T-cell (primary cell): ENCODE measurements around the gene RPRM. TPM values are rescaled to one million over a fixed set of nuclear protein-coding genes. Genes with fewer than 3 reads are reported as not detected.

Experiments
- ATAC-seq, 4 experiments: fragments of 200-7000 bp in 3 of 4; fragments of 150-1000 bp in 1 of 4; cut with Tn5 transposase; replicated peaks in 1 of 4; 1 replicate in 3 of 4; 2 replicates in 1 of 4; pipeline ENCODE4 v1.10.0; 2021; ENCODE audit warnings: moderate library complexity in 3 of 4, mild to moderate bottlenecking in 2 of 4, moderate number of reproducible peaks in 1 of 4
- CTCF ChIA-PET, 2 donors: fragments of 300-600 bp; sonication (Branson Sonifier 250); formaldehyde crosslinking; loops; one replicate each; lab custom pipeline; 2022; ENCODE audit warnings: antibody characterized with exemption in 2 of 2; lab: Charles Lee
- POLR2A ChIA-PET, 2 donors: fragments of 300-600 bp; sonication (Branson Sonifier 250); formaldehyde crosslinking; loops; one replicate each; lab custom pipeline; 2022; ENCODE audit warnings: antibody characterized with exemption in 2 of 2; lab: Charles Lee
- DNase-seq, 35 experiments: peaks; one replicate each; pipeline versions ENCODE4 v3.0.0 to v3.0.0-alpha.2; 2013 to 2023
- H3K27ac ChIP-seq: one replicate; pipeline ENCODE4 v1.5.1; 2013; ENCODE audit warnings: low read length
- H3K27me3 ChIP-seq, 2 experiments: replicated peaks in 1 of 2; 1 replicate in 1 of 2; 2 replicates in 1 of 2; pipeline versions ENCODE4 v1.6.1 to v1.7.0; 2013; ENCODE audit warnings: low read length in 1 of 2, mixed read lengths in 1 of 2; ENCODE audit not compliant: control insufficient read depth in 2 of 2, insufficient read depth in 2 of 2; ENCODE audit errors: extremely low read depth in 1 of 2
- H3K36me3 ChIP-seq, 2 donors: 1 replicate in 1 of 2; 2 replicates in 1 of 2; pipeline versions ENCODE4 v1.6.1 to v1.7.0; 2013; ENCODE audit warnings: low read length in 1 of 2; ENCODE audit not compliant: control insufficient read depth in 2 of 2, insufficient read depth in 1 of 2; ENCODE audit errors: extremely low read depth in 1 of 2
- H3K4me1 ChIP-seq, 2 experiments: 1 replicate in 1 of 2; 2 replicates in 1 of 2; pipeline versions ENCODE4 v1.6.1 to v1.7.0; 2013; ENCODE audit warnings: low read length in 2 of 2, mixed read lengths in 1 of 2; ENCODE audit not compliant: insufficient read depth in 2 of 2, control insufficient read depth in 1 of 2; ENCODE audit errors: extremely low read depth in 1 of 2
- H3K4me3 ChIP-seq, 2 donors: 1 replicate in 1 of 2; 2 replicates in 1 of 2; pipeline versions ENCODE4 v1.5.1 to v1.7.0; 2013; ENCODE audit warnings: mild to moderate bottlenecking in 2 of 2, low read length in 1 of 2, moderate library complexity in 1 of 2; ENCODE audit not compliant: control insufficient read depth in 1 of 2; ENCODE audit errors: extremely low read depth in 1 of 2
- H3K9me3 ChIP-seq: 2 replicates; pipeline ENCODE4 v1.7.0; 2013
- H3K27ac Mint-ChIP-seq, 2 donors: one replicate each; pipeline ENCODE4 v1.8.0; 2020 to 2021; ENCODE audit warnings: mild to moderate bottlenecking in 2 of 2, mixed read lengths in 2 of 2
- H3K27me3 Mint-ChIP-seq, 2 donors: one replicate each; pipeline ENCODE4 v1.8.0; 2021 to 2022; ENCODE audit warnings: mixed read lengths in 2 of 2
- H3K36me3 Mint-ChIP-seq: one replicate; pipeline ENCODE4 v1.8.0; 2021; ENCODE audit warnings: mixed read lengths
- H3K4me1 Mint-ChIP-seq, 3 donors: one replicate each; pipeline ENCODE4 v1.8.0; 2020 to 2022; ENCODE audit warnings: mixed read lengths in 3 of 3, mild to moderate bottlenecking in 1 of 3
- H3K4me3 Mint-ChIP-seq, 3 donors: one replicate each; pipeline ENCODE4 v1.8.0; 2020 to 2022; ENCODE audit warnings: mild to moderate bottlenecking in 3 of 3, mixed read lengths in 3 of 3, moderate library complexity in 3 of 3
- H3K9me3 Mint-ChIP-seq, 3 donors: one replicate each; pipeline ENCODE4 v1.8.0; 2020 to 2022; ENCODE audit warnings: mixed read lengths in 3 of 3
- WGBS: methylation state at CpG from one replicate; pipeline ENCODE4 v1.1.5; 2013; ENCODE audit warnings: missing lambda C conversion rate; ENCODE audit not compliant: insufficient coverage; 5-methylcytosine and 5-hydroxymethylcytosine counted together
- total RNA-seq, 35 experiments: library from RNA in 6 of 35; stranded (reverse) in 6 of 35; fragments of 120-200 nt in 1 of 35; gene quantifications; one replicate each; pipeline versions ENCODE4 v1.2.1 to v1.2.4 and lab custom pipeline; 2013 to 2026

Gene RPRM
- total RNA-seq, 5 donors from 2014 or later (not counting 1 experiment from before 2014, with no cell fraction given) = 0.16 TPM; not detected in 4

DNA sequence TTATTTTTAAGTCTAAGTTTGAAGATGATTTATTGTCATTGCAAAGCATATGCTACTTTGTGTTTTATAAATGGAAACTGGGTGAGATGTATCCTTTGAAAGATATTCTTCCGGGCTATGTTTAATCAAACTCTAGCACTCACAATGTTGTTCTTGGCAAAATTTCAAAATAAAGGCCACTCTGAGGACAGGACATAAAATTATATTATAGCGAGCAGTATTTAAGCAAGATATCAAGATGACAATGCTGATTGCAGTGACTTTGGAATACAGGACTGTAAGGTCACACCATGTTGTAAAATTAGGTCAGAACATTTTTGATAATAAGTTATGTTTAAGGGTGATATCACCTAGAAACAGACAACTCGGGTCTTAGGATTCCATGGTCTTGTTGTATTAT lies 14.2 kb downstream of the RPRM start:
- Histone ChIP-seq H3K4me1 (no peaks in the 10 kb centered on the region), H3K9me3 (no peaks in the 10 kb centered on the region), H3K27ac (no peak overlapping the region), H3K36me3 (no peaks in the 10 kb centered on the region), H3K4me3 (no peak overlapping the region), H3K27me3 (no peaks in the 10 kb centered on the region)
- no CpG with 5 or more reads among the region's 3 CpGs for WGBS
- DNase-seq = no peak
- no peaks in the 10 kb centered on the region for H3K36me3 Mint-ChIP-seq
- no peaks in the 10 kb centered on the region for H3K9me3 Mint-ChIP-seq
- H3K27ac Mint-ChIP-seq = no peak overlapping the region
- H3K4me1 Mint-ChIP-seq = no peaks in the 10 kb centered on the region
- no peak for ATAC-seq
- peaks cover 7 to 16% of the 10 kb centered on the region in 2 donors for H3K27me3 Mint-ChIP-seq
- ChIA-PET CTCF (no interaction called here), POLR2A (no interaction called here)
- H3K4me3 Mint-ChIP-seq = no peak overlapping the region

DNA sequence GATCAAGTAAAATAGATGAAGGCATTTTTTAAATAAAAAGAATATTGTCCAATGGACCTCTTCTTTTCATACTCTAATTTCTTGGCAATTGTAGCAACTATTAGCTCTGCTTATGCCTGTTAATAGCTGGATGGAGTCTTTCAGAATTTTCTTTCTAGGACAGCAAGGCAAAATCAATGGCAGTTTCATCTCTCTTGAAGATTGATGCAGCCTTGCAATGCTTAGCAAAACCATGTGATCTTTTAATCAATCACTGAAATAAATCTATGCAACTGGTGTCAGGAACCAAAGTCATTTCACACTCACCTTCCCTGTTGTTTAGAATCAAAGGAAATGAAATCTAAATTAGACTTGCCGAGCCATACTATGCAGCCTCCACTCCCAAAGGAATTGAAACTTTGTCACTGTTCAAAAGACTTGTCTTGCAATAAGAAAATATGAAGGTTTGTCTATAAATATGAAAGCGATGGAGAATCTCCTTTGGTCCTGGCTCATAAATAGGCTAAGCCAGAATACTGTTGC lies 16.2 kb downstream of the RPRM start:
- H3K4me3 Mint-ChIP-seq = no peak overlapping the region
- H3K27me3 ChIP-seq = no peaks in the 10 kb centered on the region
- no peak for ATAC-seq
- no peak overlapping the region for H3K4me3 ChIP-seq
- DNase-seq = no peak
- ChIA-PET POLR2A (no interaction called here), CTCF (no interaction called here)
- no CpG with 5 or more reads among the region's 2 CpGs for WGBS
- no peaks in the 10 kb centered on the region for H3K9me3 ChIP-seq
- no peak overlapping the region for H3K27ac Mint-ChIP-seq
- H3K36me3 ChIP-seq = no peaks in the 10 kb centered on the region
- H3K27me3 Mint-ChIP-seq = peaks cover 15 to 16% of the 10 kb centered on the region in 2 donors
- no peaks in the 10 kb centered on the region for H3K4me1 Mint-ChIP-seq
- no peak overlapping the region for H3K27ac ChIP-seq
- no peaks in the 10 kb centered on the region for H3K4me1 ChIP-seq
- H3K9me3 Mint-ChIP-seq = no peaks in the 10 kb centered on the region
- no peaks in the 10 kb centered on the region for H3K36me3 Mint-ChIP-seq

DNA sequence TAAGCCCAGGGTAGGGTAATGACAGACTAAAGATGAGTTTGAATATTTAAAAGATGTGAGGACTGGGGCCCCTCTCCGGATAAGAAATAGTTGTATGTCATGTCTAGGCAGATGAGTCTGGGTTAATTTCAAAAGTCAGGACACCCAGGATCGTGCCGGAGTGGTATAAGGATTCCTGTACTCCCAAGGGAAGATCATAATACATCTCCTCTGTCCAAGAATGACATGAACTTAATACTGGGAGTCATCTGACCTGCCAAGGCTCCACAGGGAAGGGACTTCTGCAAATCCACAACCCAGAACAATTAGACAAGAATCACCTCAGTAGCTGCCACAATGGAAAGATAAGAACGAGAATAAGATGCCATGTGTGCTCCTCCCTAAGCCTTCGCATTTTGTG lies 17.1 kb downstream of the RPRM start:
- H3K9me3 ChIP-seq = no peaks in the 10 kb centered on the region
- ATAC-seq (no peak), DNase-seq (no peak)
- no peak overlapping the region for H3K27ac Mint-ChIP-seq
- no peaks in the 10 kb centered on the region for H3K4me1 Mint-ChIP-seq
- H3K4me3 Mint-ChIP-seq = no peak overlapping the region
- ChIA-PET CTCF (no interaction called here), POLR2A (no interaction called here)
- no peaks in the 10 kb centered on the region for H3K4me1 ChIP-seq
- WGBS = no CpG with 5 or more reads among the region's 5 CpGs
- H3K36me3 ChIP-seq = no peaks in the 10 kb centered on the region
- H3K27me3 Mint-ChIP-seq = peaks cover 14 to 16% of the 10 kb centered on the region in 2 donors
- no peak overlapping the region for H3K4me3 ChIP-seq
- no peak overlapping the region for H3K27ac ChIP-seq
- H3K36me3 Mint-ChIP-seq = no peaks in the 10 kb centered on the region
- H3K9me3 Mint-ChIP-seq = no peaks in the 10 kb centered on the region
- no peaks in the 10 kb centered on the region for H3K27me3 ChIP-seq

DNA sequence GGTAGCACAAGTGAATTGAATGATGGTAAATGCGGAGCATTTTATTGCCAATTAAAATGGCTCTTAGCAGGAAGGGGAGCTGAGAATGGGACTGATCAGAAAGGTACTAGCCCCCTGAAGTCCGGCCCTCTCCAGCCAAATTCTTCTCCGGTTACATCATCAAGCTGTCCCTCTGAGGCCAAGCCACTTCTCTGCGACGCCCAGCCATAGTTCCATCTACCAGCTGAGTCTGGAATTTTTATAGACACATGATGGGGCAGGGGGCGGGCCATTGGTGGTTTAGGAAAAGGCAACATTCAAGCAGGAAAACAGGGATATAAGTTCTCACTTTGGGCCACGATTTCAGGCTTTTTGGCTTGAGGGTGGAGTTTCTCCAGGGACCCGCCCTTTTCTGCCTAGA lies 22.7 kb downstream of the RPRM start:
- Histone ChIP-seq H3K9me3 (no peaks in the 10 kb centered on the region), H3K4me3 (no peak overlapping the region), H3K27me3 (no peaks in the 10 kb centered on the region), H3K27ac (no peak overlapping the region), H3K36me3 (no peaks in the 10 kb centered on the region), H3K4me1 (no peaks in the 10 kb centered on the region)
- Mint-ChIP-seq H3K27me3 (peaks cover 8 to 18% of the 10 kb centered on the region in 2 donors), H3K4me1 (no peaks in the 10 kb centered on the region), H3K36me3 (no peaks in the 10 kb centered on the region), H3K4me3 (no peak overlapping the region), H3K27ac (no peak overlapping the region), H3K9me3 (no peaks in the 10 kb centered on the region)
- CTCF ChIA-PET = no interaction called here
- ATAC-seq = no peak
- POLR2A ChIA-PET = no interaction called here
- 66% methylated on average over 3 of the region's 8 CpGs for WGBS
- no peak for DNase-seq

DNA sequence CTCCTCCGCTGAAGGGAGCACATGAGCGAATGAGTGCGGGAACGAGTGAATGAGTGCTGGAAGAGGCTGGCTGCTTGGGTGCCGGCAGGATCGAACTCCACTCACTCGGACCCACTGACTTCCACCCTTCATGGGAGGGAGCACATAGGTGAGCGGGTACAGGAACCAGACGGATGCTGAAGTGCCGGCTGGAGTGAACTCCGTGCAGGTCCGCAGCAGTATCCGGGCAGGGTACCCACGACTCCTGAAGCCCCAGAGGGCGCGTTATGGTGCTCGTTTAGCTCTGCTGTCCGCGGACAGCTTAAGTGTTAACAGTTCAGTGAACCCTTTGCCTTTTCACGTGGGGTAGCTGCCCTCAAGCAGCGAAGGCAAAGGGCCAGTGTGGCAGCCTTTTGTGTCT lies 23.2 kb downstream of the RPRM start:
- Mint-ChIP-seq H3K27ac (no peak overlapping the region), H3K4me3 (no peak overlapping the region), H3K4me1 (no peaks in the 10 kb centered on the region), H3K27me3 (peaks cover 8 to 18% of the 10 kb centered on the region in 2 donors), H3K36me3 (no peaks in the 10 kb centered on the region), H3K9me3 (no peaks in the 10 kb centered on the region)
- no peaks in the 10 kb centered on the region for H3K4me1 ChIP-seq
- no peak overlapping the region for H3K4me3 ChIP-seq
- 85% methylated on average over 19 of the region's 21 CpGs for WGBS
- ChIA-PET CTCF (no interaction called here), POLR2A (no interaction called here)
- no peaks in the 10 kb centered on the region for H3K27me3 ChIP-seq
- H3K36me3 ChIP-seq = no peaks in the 10 kb centered on the region
- no peak overlapping the region for H3K27ac ChIP-seq
- no peaks in the 10 kb centered on the region for H3K9me3 ChIP-seq
- DNase-seq (no peak), ATAC-seq (no peak)

DNA sequence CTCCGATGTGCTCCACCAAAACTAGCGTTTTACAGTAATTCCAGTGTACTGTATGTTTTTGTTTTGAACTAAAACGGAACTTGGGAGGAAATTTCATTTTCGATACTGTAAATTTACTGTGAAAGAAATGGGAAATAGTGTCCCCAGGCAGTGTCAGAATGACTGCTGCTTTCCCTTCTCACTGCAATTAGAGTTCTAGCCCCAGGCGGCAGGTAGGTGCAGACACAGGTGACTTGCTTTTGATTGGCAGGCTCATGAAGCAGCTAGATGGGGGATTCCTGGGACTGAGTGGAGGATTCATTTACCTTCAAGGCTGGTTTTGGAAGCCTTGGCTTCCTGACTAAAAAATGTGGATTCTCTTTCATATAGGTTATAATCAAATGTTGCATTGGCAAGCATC lies 27.0 kb downstream of the RPRM start:
- no peak overlapping the region for H3K27ac ChIP-seq
- Mint-ChIP-seq H3K27me3 (peaks cover 0 to 4% of the 10 kb centered on the region in 2 donors), H3K4me3 (no peak overlapping the region), H3K4me1 (no peaks in the 10 kb centered on the region), H3K9me3 (peaks cover 0 to 3% (median 0%) of the 10 kb centered on the region in 3 donors), H3K27ac (no peak overlapping the region), H3K36me3 (no peaks in the 10 kb centered on the region)
- WGBS = 69% methylated on average over 2 of the region's 5 CpGs
- H3K4me3 ChIP-seq = no peak overlapping the region
- ChIA-PET CTCF (no interaction called here), POLR2A (no interaction called here)
- no peak for DNase-seq
- H3K36me3 ChIP-seq = no peaks in the 10 kb centered on the region
- no peak for ATAC-seq
- no peaks in the 10 kb centered on the region for H3K4me1 ChIP-seq
- H3K27me3 ChIP-seq = no peaks in the 10 kb centered on the region
- no peaks in the 10 kb centered on the region for H3K9me3 ChIP-seq

DNA sequence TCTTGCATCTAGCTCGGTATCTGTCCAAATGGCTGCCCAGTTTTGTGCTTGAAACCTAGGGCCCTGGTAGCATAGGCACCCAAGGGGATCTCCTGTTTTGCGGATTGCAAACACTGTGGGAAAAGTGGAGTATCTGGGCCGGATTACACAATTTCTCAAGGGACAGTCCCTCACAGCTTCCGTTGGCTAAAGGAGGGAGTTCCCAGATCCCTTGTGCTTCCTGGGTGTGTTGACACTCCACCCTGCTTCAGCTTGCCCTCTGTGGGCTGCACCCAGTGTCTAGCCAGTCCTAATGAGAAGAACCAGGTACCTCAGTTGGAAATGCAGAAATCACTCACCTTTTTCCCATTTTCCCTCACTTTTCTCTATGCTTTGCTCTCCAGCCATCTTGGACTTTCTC lies 35.5 kb downstream of the RPRM start:
- ATAC-seq (no peak), DNase-seq (no peak)
- no peak overlapping the region for H3K4me3 ChIP-seq
- 79% methylated on average over 3 of the region's 4 CpGs for WGBS
- H3K27me3 ChIP-seq = no peaks in the 10 kb centered on the region
- H3K36me3 ChIP-seq = no peaks in the 10 kb centered on the region
- Mint-ChIP-seq H3K36me3 (no peaks in the 10 kb centered on the region), H3K9me3 (peaks cover 5 to 24% (median 16%) of the 10 kb centered on the region in 3 donors), H3K4me1 (no peaks in the 10 kb centered on the region), H3K4me3 (no peak overlapping the region), H3K27me3 (peaks cover 0 to 5% of the 10 kb centered on the region in 2 donors), H3K27ac (no peak overlapping the region)
- H3K9me3 ChIP-seq = no peaks in the 10 kb centered on the region
- ChIA-PET CTCF (no interaction called here), POLR2A (no interaction called here)
- H3K27ac ChIP-seq = no peak overlapping the region
- H3K4me1 ChIP-seq = no peaks in the 10 kb centered on the region
